GM15510 (cell line): ENCODE data around the gene DPH6.

Source experiments
- POLR2A ChIP-seq: IDR thresholded peaks from 3 replicates; pipeline ENCODE4 v1.6.1; 2011; ENCODE audit warnings: borderline replicate concordance; ENCODE audit not compliant: insufficient read length; ENCODE audit errors: extremely low read depth

The DPH6 gene

DNA sequence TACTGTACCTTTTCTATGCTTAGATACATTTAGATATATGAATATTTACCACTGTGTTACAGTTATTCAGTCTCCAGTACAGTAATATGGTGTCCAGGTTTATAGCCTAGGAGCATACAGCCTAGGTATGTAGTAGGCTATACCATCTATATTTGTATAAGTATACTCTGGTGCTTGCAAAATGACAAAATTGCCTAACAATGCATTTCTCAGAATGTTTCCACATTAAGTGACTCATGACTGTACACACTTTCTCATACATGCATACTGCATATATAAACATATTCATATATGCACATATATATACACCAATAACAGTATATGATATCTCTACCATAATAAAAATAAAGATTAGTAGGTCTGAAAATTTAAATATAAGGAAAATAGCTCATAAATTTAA lies 169.3 kb downstream of the DPH6 start:
- no peak for TF ChIP-seq POLR2A

DNA sequence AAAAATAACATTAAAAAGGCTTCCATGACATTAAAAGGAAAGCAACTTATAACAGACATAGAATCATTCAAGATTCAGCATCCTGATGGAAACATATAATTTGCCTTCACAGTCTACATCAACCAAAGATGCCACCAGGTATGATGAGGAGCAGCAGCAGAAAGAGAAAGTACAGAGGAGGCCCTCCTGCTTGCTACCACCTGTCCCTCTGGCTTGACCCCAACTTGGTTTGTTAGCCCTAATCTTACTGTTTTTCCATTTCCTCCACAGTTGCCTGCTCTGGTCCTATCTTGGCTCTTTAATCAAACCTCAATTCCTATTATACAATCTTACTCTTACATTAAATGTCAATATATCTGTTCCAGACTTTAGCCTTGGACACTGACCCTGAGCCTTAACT lies 171.3 kb downstream of the DPH6 start:
- TF ChIP-seq POLR2A, result no peak

DNA sequence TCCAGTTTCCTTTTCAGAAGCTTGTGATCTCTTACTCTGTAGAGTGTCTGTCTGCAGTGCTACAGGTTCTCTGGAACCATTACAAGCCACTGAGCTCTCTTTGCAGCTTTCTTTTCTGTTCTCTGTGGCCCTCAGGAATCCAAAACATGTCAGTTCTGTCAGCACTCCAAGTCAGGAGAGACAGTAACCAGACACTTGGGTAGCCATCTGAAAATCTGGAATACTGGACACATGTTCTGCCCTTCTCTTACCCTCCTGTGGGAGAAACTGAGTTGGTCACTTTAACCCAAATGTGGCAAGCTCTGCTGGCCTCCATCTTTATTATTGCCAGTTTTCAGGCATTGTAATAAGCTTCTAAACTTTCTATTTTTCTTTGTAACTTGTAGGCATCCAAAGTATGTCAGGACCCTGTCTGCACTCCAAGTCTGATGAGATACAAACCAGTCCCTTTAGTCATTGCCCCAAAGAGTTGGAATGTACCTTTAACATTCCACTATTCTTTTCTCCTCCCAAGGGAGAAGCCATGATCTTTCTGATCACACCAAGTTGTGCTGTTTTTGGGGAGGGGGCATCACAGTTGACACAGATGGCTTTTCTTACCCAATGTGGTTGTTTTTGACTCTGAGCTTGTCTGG lies 183.7 kb downstream of the DPH6 start:
- no peak for TF ChIP-seq POLR2A

DNA sequence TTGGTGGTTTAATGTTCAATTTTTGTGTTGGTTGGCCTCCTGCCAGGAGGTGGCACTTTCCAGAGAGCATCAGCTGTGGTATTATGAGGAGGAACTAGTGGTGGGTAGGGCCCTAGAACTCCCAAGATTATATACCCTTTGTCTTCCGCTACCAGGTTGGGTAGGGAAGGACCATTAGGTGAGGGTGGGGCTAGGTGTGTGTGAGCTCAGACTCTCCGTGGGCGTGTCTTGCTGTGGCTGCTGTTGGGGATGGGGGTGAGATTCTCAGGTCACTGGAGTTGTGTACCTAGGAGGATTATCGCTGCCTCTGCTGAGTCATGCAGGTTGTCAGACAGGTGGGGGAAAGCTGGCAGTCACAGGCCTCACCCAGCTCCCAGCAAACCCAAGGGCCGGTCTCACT lies 187.1 kb downstream of the DPH6 start:
- TF ChIP-seq POLR2A, result no peak

DNA sequence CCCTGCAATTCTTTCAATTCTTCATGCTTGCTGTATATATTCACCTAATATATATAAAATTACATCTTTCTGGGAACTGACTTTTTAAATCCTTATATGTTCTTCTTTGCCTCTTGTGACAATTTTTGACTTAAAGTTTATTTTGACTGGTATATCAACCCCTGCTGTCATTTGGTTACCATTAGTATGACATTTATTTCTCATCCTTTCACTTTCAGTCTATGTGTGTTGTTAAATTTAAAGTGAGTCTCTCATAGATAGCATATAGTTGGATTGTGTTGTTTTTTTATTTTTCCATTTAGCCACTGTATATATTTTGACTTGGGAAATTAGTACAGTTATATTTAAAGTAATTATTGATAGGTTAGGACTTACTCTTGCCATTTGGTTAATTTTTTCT lies 194.9 kb downstream of the DPH6 start:
- TF ChIP-seq POLR2A, result no peak

DNA sequence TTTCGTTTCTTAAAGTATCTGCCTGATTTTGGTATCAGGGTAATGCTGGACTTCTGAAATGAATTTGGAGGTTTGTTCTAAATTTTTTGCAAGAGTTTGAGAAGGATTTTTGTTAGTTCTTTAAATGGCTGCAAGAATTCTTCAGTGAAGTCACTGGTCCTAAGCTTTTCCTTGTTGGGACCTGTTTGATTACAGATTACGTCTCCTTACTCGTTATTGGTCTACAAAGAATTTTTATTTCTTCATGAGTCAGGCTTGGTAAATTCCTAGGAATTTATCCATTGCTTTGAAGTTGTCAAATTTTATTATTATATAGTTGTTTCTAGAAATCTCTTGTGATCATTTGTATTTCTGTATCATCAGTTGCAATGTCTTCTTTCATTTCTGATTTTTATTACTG lies 196.0 kb downstream of the DPH6 start:
- TF ChIP-seq POLR2A, result no peak

DNA sequence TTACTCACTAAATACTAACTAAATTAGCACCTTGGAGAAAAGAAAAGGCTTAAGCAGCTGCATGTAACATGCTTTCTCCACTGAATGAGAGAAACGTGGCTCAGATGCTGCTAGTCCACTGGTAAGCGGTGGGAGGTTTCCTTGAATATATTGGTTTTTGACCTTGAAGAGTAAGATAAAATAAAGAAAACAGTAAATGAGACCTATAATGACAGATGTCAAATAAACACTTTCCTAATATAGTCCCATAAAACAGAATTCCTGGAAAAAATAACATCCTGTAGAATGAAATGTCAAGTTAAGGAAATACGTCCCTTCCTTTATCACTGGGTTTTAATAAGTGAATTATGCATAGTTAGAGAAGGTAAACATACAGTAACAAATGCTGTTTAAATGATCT lies 215.0 kb downstream of the DPH6 start:
- no peak for TF ChIP-seq POLR2A

DNA sequence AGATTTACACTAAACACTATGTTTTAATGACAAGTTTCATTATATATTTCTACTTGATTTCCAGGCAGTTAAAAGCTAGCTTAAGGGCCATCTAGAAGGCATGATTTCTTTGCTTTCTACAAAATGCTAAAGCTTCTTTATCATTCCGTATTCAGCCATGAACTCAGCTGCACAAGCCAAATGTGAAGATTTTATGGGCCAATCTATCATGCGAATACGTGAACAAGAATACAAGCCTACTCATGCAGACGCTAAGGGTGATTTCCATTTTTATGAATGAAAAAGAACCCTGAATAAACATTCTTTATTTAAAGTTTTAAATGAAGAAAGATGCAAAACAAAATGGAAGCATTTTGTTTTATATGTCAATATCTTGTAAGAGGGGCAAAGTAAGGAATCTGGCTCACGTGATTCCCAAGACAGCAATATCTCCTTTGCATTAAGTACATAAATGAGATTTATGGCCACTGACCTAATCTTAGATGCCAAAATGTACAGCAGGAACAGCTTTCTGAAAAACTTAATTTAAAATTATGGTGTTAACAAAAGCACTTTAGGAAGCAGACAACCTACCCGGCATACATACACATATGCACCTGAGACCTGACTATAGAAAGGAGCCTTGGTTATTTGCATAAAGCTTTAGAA lies 215.8 kb downstream of the DPH6 start:
- no peak for TF ChIP-seq POLR2A

DNA sequence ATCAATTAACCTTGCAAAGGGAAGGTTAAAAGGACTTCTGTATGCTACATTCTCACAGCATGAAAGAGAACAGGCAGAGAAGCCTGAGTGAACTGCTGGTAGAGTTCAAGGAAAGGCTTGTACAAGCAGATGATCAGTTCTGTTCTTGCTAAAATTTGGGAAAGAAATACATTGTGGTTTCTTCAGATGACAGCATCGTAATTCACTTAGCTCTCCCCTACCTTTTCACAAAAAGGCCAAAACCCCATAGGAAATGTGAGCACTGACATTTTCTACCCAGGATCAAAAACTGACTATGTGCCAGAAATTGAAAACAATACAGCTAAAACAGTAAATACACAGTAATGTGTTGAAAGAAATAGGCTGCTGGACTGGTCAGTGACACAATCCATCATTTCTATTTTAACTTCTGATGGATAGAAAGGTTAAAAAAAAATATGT lies 216.4 kb downstream of the DPH6 start:
- no peak for TF ChIP-seq POLR2A

DNA sequence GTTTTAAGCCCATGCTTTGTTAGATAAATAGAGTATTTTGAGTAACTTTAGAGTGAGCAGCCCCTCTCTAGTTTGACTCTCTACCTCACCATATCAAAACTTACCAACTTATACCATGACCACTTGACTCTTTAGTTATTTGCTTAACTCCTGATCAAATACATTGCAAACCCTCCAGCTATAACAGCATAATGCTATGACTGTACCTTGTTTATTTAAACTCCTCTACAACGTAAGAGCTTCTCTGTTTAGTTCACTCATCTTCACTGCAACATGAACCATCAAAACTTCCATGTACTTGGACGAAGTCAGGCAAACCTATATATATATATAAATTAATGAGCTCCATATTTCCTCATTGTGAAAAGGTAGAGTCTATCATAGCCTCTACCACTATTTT lies 218.2 kb downstream of the DPH6 start:
- no peak for TF ChIP-seq POLR2A

DNA sequence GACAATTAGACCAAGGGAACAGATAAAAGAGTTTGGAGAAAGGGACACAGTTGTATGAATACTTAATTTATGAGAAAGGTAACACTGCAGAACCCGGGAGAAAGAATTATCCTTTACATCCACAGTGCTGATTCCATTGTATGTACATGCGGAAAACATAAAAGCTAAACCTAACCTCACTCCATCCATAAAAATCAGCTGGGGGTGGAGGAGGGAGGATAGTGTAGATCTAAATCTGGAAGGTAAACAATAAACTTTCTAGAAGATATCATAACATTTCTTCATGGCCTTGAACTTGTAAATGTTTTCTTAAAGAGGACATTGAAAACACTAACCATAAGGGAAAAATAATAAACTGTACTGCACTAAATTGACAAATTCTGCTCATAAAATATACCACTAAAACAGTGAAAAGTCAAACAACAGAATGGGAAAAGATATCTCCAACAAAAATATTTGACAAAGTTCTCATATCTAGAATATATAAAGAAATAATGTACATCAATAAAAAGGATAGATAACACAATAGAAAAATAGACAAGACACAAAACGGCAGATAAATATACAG lies 220.5 kb downstream of the DPH6 start:
- TF ChIP-seq POLR2A, result no peak

DNA sequence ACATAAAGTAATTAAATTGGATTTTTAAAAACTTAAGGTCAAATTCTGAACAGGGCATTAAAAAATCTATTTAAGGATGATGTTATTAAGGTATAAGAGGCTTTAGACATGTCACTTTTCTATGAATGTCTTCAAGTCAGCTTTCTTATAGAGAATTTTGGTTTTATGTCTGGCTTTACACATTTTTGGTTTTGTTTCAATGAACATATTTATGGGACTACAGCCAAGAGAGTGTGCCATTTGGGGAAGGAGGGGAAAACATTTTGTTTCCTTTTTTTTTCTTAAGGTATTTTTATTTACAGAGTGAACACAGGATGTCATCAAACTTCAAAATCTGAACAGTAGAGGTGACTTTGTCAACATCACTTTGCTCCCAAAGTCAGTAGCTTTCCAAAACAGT lies 222.8 kb downstream of the DPH6 start:
- TF ChIP-seq POLR2A, result no peak

DNA sequence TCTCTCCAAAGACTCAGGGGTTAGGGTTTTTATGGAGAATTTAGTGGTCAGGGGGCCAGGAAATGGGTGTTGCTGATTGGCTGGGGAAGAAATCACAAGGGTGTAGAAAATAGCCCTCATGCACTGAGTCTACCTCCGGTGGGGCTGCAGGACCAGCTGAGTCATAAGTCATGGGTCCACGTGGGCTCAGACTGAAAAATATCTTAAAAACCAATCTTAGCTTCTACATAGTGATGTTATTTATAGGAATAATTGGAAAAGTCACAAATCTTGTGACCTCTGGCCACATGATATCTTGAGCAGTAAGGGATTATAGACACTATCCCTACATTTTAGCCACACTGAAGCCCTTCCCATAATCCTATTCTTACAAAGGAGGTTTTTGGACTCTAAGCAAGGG lies 224.0 kb downstream of the DPH6 start:
- no peak for TF ChIP-seq POLR2A

DNA sequence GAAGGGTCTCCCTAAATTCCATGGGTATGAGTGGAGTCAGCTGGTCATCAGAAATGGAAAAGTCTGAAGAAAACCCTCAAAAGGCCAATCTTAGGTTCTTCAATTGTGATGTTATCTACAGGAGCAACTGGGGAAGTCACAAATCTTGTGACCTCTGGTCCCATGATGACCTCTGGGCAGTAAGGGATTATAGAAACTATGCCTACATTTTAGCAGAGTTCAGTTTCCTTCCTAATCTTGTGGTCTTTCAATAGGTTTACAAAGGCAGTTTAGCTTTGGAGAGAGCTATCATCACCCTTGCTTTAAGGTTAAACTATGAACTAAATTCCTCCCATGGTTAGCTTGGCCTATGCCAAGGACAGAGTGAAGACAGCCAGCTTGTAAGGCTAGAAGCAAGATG lies 225.1 kb downstream of the DPH6 start:
- TF ChIP-seq POLR2A, result no peak
